ENCODE data around the gene CYP1B1.
"Not testable (repeated sequence)": the region's sequence is repeated elsewhere in the genome, so short reads cannot be mapped to it uniquely, and the experiment has no call there.

Gene CYP1B1

DNA sequence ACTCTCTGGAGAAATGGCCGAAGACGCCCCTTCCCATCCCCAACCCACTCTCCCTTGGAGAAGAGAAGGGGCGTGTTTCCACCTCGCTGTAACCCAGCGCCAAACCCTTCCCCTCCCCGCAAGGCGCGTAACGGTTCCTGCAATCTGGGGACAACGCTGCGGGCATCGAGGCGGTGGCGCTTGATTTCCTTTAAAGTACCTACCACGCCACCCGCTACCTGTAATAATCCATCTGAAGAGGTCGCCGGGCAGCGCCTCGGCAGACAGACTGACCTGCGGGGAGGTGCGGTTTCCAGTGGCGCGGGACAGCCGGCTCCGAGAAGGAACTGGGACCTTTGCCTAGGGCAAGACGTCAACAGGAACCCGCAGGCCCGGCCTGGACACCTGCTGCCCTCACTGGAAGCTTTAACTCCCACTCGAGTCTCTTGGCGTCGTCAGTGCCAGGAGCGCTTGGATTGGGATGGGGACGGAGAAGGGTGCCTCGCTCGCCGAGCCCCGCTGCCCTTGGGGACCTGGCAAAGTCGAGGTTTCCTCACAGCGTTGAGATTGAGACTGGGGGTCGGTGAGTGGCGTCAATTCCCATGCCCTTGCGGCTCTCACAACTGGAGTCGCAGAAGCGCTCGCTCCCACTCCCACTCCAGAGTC, at the start of gene CYP1B1:
Gene CYP1B1, minus strand, starts transcription at position 645 of the 645 bp plus-strand sequence. CDS start 763 bp downstream, outside the sequence.
- DNase-seq (ENCODE audit: low read depth), result no peak

GRCh38 chr2:38125007-38125406, 49.1 kb upstream of the CYP1B1 start:
- DNase-seq (ENCODE audit: low read depth), result no peak

DNA sequence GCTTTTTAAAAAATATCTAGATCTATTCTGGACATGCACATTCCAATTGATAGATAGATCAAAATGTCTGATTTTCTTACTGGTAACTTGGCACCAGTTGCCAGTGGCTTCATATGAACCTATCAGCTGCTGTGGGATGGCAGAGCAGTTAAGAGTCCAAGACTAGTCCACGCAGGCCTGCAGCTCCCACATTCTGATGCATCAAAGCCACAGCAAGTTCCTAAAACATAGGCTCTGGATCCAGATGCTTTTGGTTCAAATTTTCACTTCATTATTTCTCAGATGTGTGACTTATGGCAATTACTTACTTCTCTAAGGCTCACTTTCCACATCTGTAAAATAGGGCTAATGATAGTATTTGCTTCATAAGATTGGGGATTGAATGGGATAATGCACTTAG, 48.0 kb upstream of the CYP1B1 start:
- DNase-seq (ENCODE audit: low read depth), result no peak

DNA sequence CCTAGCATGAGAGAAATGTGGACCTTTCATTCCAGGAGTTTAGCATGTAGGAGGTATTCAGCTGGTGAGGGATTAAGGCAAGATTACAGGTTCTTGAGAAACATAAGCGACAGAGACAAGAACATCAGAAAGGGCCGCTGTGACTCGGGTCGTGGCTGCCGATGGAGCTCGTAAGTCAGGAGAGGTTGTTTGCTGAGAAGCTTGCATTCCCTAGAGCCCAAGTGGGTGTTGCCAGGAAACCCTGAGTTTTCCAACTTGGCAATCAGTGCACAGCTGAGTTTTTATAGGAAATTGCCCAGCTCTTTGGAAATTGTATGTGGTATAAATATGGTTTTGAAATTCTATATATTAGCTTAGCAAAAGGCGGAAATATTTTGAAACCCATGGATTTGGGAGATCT, 46.4 kb upstream of the CYP1B1 start:
- DNase-seq (ENCODE audit: low read depth), result no peak

DNA sequence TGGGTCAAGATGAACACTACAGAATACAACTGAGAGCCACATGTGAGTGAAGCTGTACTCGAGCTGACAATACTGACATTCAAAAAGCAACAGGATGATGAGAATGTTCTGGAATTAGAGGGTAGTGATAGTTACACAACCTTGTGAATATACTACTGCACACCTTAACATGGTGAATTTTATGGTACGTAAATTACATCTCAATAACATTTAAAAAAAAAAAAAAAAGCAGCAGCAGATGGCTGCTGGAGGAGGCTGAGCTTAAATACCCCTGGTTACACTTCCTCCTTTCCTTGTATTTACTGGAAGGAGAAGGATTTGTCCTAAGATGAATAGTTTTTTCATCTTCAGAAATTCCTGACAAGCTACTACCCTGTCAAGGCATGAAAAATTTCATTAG, 45.5 kb upstream of the CYP1B1 start:
- DNase-seq (ENCODE audit: low read depth), result no peak

- no peak for DNase-seq (ENCODE audit: low read depth)
Measured at GRCh38 chr2:38120829-38121228, 44.9 kb upstream of the CYP1B1 start.

DNA sequence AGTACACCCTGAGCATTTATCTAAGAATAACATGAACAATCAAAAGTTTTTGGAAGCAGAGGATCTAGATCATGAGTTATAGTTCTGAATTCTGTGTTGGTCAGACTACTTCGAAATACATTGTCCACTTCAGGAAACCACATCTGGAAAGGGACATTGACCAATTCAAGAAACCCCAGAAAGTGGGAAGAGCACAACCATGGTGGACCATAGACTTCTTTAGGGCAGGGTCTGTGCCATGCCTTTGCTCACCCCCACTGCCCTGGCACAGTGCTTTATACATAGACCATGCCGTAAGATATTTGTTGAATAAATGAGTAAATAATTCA, 44.3 kb upstream of the CYP1B1 start:
- no peak for DNase-seq (ENCODE audit: low read depth)

DNA sequence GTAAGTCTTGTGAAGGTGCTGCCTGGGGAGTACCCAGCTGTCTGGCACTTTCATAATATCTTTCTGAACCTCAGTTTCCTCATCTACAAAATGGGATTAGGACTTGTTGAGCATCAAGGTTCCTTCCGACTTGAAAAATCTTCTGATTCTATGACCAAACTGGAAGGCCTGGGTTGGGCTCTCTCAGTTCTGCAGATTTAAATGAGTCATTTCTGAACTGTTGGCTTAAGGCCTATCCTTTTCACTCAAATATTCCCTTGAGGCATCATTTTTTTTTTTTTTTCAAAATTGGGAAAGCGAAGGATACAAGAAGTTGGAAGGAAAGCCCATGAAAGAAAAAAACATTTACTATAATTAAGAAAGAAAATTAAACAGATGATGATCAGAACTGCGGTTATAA, 40.8 kb upstream of the CYP1B1 start:
- no peak for DNase-seq (ENCODE audit: low read depth)

DNA sequence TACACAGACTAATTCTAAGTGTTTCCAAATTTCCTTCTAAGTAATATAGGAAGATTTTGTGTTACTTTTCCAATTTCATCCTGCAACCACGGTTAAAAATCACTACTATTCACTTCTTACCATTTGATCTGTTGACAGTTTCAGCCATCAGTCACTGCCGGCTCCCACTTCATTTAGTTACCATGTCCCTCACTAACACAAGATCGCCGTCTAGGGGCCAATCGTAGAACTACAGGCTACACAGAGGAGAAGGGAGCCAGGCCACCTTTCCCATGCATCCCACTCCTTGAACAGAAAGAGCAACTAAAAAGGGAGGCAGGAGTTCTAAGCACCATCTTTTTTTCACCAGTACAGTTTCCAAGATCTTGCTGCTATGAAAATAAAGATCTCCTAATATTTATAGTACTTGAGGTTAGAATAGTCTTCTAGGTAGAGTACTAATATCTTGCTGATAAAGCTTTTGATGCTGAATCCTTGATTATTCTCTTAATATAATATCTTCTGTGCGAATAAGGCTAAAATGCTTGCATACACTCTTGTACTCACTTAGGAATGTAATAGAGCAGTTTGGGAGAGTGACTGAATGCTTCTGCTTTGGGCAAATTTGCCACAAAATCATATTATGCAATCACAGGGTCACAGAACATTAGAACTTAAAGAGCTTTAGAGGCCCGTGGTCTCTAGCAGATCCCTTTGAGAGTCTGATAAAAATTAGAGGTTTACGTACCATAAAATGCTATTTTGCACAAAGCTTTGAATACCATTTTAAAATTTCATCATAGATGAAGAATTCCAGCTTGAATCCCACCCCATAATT, 39.5 kb upstream of the CYP1B1 start:
- peak; percentile 65 for DNase-seq (ENCODE audit: low read depth)

DNA sequence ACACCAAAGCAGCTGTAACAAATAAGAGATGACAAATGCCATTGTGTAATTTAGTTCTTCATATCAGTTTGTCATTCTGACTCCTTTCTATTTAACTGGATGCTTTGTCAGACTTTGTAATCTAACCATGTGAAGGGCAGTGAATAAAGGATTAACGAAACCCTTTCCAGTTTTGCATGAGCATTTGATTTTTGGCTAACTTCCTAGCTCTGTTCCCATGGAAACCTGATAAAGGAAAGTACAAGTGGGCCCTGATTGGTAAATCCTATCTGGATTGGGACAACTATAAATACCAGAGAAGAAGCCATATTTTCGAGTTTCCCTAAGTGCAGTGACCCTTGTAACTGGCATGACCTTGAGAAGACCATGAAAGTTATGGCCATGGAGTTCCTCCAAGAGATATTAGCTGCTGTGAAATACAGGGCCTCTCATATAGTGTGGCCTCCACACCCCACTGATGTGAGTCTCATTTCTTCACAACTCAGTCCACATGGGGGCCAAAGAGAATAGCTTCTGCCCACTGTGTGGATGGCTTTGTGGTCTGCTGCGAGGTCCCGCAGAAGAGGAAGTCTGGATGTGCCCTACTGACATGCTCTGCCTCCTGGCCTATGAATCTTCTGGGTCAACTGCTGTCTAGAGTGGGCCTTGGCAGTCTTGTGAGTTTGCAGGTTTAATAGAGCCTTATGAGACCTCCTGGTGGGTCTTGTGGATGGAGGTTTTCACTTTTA, 38.2 kb upstream of the CYP1B1 start:
- no peak for DNase-seq (ENCODE audit: low read depth)

DNA sequence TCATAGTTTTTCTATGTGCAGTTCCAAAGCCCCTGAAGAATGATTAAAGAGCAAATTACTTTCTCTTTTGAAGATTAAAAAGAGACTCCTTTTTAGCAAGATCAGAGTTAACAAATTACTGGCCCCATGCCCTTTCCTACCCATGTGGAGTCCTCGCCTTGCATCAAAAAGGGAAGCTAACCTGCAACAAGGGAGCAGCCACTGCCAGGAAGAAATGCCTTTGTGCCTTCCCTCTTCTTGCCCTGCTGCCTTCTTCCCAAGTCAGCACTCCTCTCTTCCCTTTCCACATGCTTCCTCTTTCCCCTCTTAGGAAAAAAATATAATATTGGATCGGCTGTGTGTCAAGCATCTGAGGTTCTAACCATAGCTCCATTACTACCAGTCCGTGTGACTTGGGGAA, 37.1 kb upstream of the CYP1B1 start:
- DNase-seq (ENCODE audit: low read depth), result no peak

DNA sequence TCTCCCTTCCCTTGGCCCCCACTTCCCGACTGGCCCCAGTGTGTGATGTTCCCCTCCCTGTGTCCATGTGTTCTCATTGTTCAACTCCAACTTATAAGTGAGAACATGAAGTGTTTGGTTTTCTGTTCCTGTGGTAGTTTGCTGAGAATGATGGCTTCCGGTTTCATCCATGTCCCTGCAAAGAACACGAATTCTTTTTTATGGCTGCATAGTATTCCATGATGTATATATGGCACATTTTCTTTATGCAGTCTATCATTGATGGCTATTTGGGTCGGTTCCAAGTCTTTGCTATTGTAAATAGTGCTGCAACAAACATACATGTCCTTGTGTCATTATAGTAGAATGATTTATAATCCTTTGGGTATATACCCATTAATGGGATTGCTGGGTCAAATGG, 35.4 kb upstream of the CYP1B1 start:
- DNase-seq (ENCODE audit: low read depth), result not testable (repeated sequence)

- no peak for DNase-seq (ENCODE audit: low read depth)
Measured at GRCh38 chr2:38109732-38110181, 33.8 kb upstream of the CYP1B1 start.

GRCh38 chr2:38108907-38109731, 33.2 kb upstream of the CYP1B1 start:
- DNase-seq (ENCODE audit: low read depth), result no peak

DNA sequence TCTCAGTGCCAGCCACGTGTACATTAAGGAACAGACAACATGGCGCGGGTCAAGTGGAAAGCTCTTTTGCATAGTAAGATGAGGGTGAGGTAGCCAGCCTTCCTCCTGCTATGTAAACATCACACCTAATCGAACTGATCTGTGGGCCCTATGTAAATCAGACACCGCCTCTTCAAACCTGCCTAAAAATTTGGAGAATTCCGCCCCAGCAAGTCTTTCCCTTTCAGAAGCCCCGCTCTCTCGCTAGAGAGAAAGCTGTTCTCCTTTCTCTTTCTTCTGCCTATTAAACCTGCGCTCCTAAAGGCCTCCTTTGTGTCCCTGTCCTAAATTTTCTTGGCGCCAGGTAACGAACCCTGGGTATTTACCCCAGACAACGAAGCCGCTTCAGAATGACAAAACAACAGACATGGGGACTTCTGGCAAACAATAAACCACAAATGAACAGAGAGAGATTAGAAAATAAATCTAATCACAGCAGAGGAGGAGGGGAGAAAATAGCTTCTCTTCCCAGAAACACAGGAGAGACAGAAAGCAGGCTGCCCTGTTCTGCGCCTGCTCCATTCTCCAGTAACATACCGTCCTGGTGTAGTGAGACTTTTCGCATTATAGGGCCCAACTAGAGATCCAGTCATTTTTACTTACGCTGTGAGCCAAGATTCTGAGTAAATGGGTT, 31.9 kb upstream of the CYP1B1 start:
- no peak for DNase-seq (ENCODE audit: low read depth)

DNA sequence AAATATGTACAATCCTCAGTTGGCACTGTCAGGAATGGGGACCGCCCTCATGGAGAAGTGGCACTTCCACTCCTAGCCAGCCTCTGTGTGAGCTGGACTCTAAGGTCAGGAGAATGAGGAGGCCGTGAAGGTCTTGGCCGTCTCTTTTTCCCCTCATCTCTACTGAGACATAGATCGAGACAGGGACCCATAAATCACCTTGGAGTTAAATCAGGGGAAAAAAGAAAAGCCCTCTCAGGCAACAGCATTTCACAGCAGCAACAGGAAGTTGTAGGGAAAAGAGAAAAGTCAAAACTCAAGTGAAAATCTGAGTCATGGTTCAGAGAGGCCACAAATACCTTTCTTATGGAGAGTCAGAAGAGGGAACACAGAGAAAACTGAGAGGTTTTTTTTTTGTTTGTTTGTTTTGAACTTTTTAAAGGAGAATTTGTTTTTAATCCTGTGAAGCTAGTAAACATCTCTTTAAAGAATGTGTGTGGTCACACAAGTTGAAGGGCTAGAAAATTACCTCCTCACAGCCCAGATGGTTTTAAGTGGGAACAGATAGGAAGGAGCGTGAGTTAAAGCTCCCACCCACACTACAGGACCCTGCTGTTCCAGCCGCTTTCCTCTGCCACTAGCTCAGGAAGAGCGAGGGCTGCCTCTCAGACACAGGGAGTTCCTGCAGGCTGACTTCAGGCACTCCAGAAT, 30.6 kb upstream of the CYP1B1 start:
- no peak for DNase-seq (ENCODE audit: low read depth)

DNA sequence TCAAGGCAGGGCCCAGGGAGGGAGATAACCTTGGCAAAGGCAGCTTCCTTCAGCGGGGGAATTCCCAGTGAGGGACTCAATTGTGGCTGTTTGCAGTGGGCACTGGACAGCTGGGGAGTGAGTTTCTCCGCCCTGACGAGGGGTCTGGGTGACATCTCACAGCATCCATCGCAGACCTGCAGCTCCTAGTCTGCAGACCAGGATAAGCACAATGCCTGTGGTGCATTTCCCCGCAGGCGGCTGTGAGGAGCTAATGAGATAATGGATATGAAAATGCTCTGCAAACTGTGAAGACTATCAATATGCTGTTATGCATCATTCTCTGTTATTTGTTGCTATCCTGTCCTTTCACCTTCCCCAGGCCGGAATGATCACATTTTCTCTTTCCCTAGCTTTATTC, 30.0 kb upstream of the CYP1B1 start:
- DNase-seq (ENCODE audit: low read depth), result no peak

- no peak for DNase-seq (ENCODE audit: low read depth)
Measured at GRCh38 chr2:38104598-38104997, 28.6 kb upstream of the CYP1B1 start.

- DNase-seq (ENCODE audit: low read depth), result no peak
Measured at GRCh38 chr2:38100328-38100727, 24.4 kb upstream of the CYP1B1 start.

- DNase-seq (ENCODE audit: low read depth), result no peak
Measured at GRCh38 chr2:38099099-38100028, 23.4 kb upstream of the CYP1B1 start.
